Measurements from ENCODE around the gene TNS3. TPM values are rescaled to one million over a fixed set of nuclear protein-coding genes. Genes with fewer than 3 reads are reported as not detected.

TNS3 gene
- total RNA-seq, 1 experiment from 2014 or later = 533 TPM

- ATAC-seq = peak; percentile 3; the same call in 1 of the 2 replicates
- in situ Hi-C loops (cut with HindIII; ENCODE audit: low pct_unique_long_range_greater_than_20kb, low sequenced_read_pairs) = no loop called here
- Histone ChIP-seq H3K4me1 (ENCODE audit: control insufficient read depth, insufficient read depth, low read length) (peaks cover 83% of the 10 kb centered on the region), H3K4me3 (ENCODE audit: low read depth in 2 of 2, low read length in 2 of 2) (peak overlapping the region; percentile 5 to 34; a peak in 3 of 4 replicates), H3K27ac (ENCODE audit: low read length) (peak overlapping the region; percentile 100), H3K36me3 (ENCODE audit: control insufficient read depth, insufficient read depth, low read length) (peaks cover 12% of the 10 kb centered on the region; the same call in 1 of the 2 replicates), H3K27me3 (ENCODE audit: control insufficient read depth, insufficient read depth, low read length) (no peaks in the 10 kb centered on the region), H3K9me3 (ENCODE audit: control insufficient read depth, insufficient read depth, low read depth, low read length) (no peaks in the 10 kb centered on the region)
- ChIA-PET POLR2A (interaction anchor here (0.5 to 1.2 kb wide), 6 partner anchors 10 to 232 kb away, joined by 3 to 18 read pairs (median 4); no protein-coding TSS in a partner anchor), CTCF (interaction anchor here (0.6 kb wide), 1 partner anchor 242 kb away, joined by 4 read pairs; no protein-coding TSS in a partner anchor)
- intact Hi-C loops (cut with micrococcal nuclease; ENCODE audit: unreplicated experiment) = loop anchor here (5.0 to 10.0 kb wide), 3 partner anchors 60 to 508 kb away; partner anchors contain the start of gene UPP1
- DNase-seq (ENCODE audit: low read depth, low spot score) = no peak
- BruUV-seq (replicated peaks) = no TSS peak
- no peak for TF ChIP-seq POLR2AphosphoS5 (IDR thresholded peaks at IDR 0.05; ENCODE audit: low read depth, low read length)
- TF ChIP-seq, protein P1, sequence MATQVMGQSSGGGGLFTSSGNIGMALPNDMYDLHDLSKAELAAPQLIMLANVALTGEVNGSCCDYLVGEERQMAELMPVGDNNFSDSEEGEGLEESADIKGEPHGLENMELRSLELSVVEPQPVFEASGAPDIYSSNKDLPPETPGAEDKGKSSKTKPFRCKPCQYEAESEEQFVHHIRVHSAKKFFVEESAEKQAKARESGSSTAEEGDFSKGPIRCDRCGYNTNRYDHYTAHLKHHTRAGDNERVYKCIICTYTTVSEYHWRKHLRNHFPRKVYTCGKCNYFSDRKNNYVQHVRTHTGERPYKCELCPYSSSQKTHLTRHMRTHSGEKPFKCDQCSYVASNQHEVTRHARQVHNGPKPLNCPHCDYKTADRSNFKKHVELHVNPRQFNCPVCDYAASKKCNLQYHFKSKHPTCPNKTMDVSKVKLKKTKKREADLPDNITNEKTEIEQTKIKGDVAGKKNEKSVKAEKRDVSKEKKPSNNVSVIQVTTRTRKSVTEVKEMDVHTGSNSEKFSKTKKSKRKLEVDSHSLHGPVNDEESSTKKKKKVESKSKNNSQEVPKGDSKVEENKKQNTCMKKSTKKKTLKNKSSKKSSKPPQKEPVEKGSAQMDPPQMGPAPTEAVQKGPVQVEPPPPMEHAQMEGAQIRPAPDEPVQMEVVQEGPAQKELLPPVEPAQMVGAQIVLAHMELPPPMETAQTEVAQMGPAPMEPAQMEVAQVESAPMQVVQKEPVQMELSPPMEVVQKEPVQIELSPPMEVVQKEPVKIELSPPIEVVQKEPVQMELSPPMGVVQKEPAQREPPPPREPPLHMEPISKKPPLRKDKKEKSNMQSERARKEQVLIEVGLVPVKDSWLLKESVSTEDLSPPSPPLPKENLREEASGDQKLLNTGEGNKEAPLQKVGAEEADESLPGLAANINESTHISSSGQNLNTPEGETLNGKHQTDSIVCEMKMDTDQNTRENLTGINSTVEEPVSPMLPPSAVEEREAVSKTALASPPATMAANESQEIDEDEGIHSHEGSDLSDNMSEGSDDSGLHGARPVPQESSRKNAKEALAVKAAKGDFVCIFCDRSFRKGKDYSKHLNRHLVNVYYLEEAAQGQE (IDR thresholded peaks at IDR 0.05; ENCODE audit: insufficient read depth in 1 of 2, low read depth in 2 of 2, low read length in 1 of 2) = no peak
- no peak for TF ChIP-seq SIN3A (IDR thresholded peaks at IDR 0.05; ENCODE audit: borderline replicate concordance, insufficient read depth, low read depth, low read length)
- no peak for TF ChIP-seq CTCF (IDR thresholded peaks at IDR 0.05)
- no peak for TF ChIP-seq TCF7L2 (IDR thresholded peaks at IDR 0.05; ENCODE audit: low read depth, low read length)
These were observed 5.0 kb downstream of the TNS3 start for GRCh38 chr7:47576866-47577306.

GRCh38 chr7:47576031-47576865 lies 5.7 kb downstream of the TNS3 start:
- H3K27ac ChIP-seq (ENCODE audit: low read length) = peak overlapping the region; percentile 100

More at GRCh38 chr7:47576031-47576865, 5.7 kb downstream of the TNS3 start:
- ChIA-PET POLR2A (interaction anchor here (0.8 to 1.4 kb wide), 4 partner anchors 10 to 210 kb away, joined by 3 to 5 read pairs (median 4); no protein-coding TSS in a partner anchor), CTCF (no interaction called here)
- no peaks in the 10 kb centered on the region for H3K9me3 ChIP-seq (ENCODE audit: control insufficient read depth, insufficient read depth, low read depth, low read length)
- intact Hi-C loops (cut with micrococcal nuclease; ENCODE audit: unreplicated experiment) (loop anchor here (5.0 to 10.0 kb wide), 3 partner anchors 61 to 509 kb away; partner anchors contain the start of gene UPP1), in situ Hi-C loops (cut with HindIII; ENCODE audit: low pct_unique_long_range_greater_than_20kb, low sequenced_read_pairs) (no loop called here)
- no peak for DNase-seq (ENCODE audit: low read depth, low spot score)
- H3K4me3 ChIP-seq (ENCODE audit: low read depth in 2 of 2, low read length in 2 of 2) = peak overlapping the region in 1 of 2 experiments; percentile 34; a peak in 2 of 4 replicates
- ATAC-seq = peak; percentile 15
- H3K4me1 ChIP-seq (ENCODE audit: control insufficient read depth, insufficient read depth, low read length) = peaks cover 89% of the 10 kb centered on the region
- peak; percentile 61 for TF ChIP-seq POLR2AphosphoS5 (IDR thresholded peaks at IDR 0.05; ENCODE audit: low read depth, low read length)
- no peak for TF ChIP-seq SIN3A (IDR thresholded peaks at IDR 0.05; ENCODE audit: borderline replicate concordance, insufficient read depth, low read depth, low read length)
- TF ChIP-seq, protein P1 (IDR thresholded peaks at IDR 0.05; ENCODE audit: insufficient read depth in 1 of 2, low read depth in 2 of 2, low read length in 1 of 2) = peak; percentile 57 to 65; a peak in 3 of 4 replicates
- TF ChIP-seq TCF7L2 (IDR thresholded peaks at IDR 0.05; ENCODE audit: low read depth, low read length) = peak; percentile 99
- peaks cover 12% of the 10 kb centered on the region; the same call in 1 of the 2 replicates for H3K36me3 ChIP-seq (ENCODE audit: control insufficient read depth, insufficient read depth, low read length)
- BruUV-seq (replicated peaks) = no TSS peak
- H3K27me3 ChIP-seq (ENCODE audit: control insufficient read depth, insufficient read depth, low read length) = no peaks in the 10 kb centered on the region
